H9 (cell line): ENCODE measurements around the gene KCNMA1. TPM values are rescaled to one million over a fixed set of nuclear protein-coding genes. Genes with fewer than 3 reads are reported as not detected.

ENCODE experiments used
- DNase-seq: peaks from one replicate; pipeline ENCODE4 v3.0.0-alpha.2; 2017
- H2AFZ ChIP-seq: one replicate; pipeline ENCODE4 v1.6.1; 2013; ENCODE audit warnings: mild to moderate bottlenecking, low read length, control low read depth, moderate library complexity
- H2AK5ac ChIP-seq: 2 replicates; pipeline ENCODE4 v1.6.1; 2013; ENCODE audit warnings: low read length, control low read depth, mixed read lengths; ENCODE audit not compliant: insufficient read length
- H2BK120ac ChIP-seq: one replicate; pipeline ENCODE4 v1.6.1; 2013; ENCODE audit warnings: low read depth, mild to moderate bottlenecking, low read length, control low read depth, inconsistent platforms; ENCODE audit not compliant: poor library complexity, severe bottlenecking
- H2BK12ac ChIP-seq: 2 replicates; pipeline ENCODE4 v1.6.1; 2013; ENCODE audit warnings: low read length, control low read depth, mixed read lengths, low read depth; ENCODE audit not compliant: insufficient read length
- H2BK15ac ChIP-seq: 2 replicates; pipeline ENCODE4 v1.6.1; 2013; ENCODE audit warnings: low read depth, low read length, control low read depth
- H2BK20ac ChIP-seq: one replicate; pipeline ENCODE4 v1.6.1; 2013; ENCODE audit warnings: low read depth, mild to moderate bottlenecking, low read length, control low read depth, inconsistent platforms; ENCODE audit not compliant: poor library complexity, severe bottlenecking
- H2BK5ac ChIP-seq: 2 replicates; pipeline ENCODE4 v1.6.1; 2013; ENCODE audit warnings: low read length, control low read depth, mixed read lengths; ENCODE audit not compliant: insufficient read length
- H3K14ac ChIP-seq: 2 replicates; pipeline ENCODE4 v1.6.1; 2013; ENCODE audit warnings: low read length, control low read depth; ENCODE audit not compliant: insufficient read depth
- H3K18ac ChIP-seq: 2 replicates; pipeline ENCODE4 v1.6.1; 2013; ENCODE audit warnings: low read depth, mild to moderate bottlenecking, mixed read lengths, low read length, control low read depth; ENCODE audit not compliant: insufficient read length
- H3K23ac ChIP-seq: 2 replicates; pipeline ENCODE4 v1.6.1; 2013; ENCODE audit warnings: low read length, control low read depth, mixed read lengths, low read depth; ENCODE audit not compliant: insufficient read length
- H3K23me2 ChIP-seq: 2 replicates; pipeline ENCODE4 v1.6.1; 2013; ENCODE audit warnings: low read depth, mild to moderate bottlenecking, mixed read lengths, low read length, control low read depth; ENCODE audit not compliant: insufficient read length, poor library complexity, severe bottlenecking
- H3K27ac ChIP-seq: 2 replicates; pipeline ENCODE4 v1.5.1; 2013; ENCODE audit warnings: low read length, control low read depth, mixed read lengths, low read depth; ENCODE audit not compliant: insufficient read length
- H3K27me3 ChIP-seq: 2 replicates; pipeline ENCODE4 v1.6.1; 2013; ENCODE audit warnings: low read length, control low read depth, inconsistent platforms; ENCODE audit not compliant: insufficient read depth
- H3K4ac ChIP-seq: 2 replicates; pipeline ENCODE4 v1.6.1; 2013; ENCODE audit warnings: low read depth, mild to moderate bottlenecking, control low read depth, inconsistent platforms, low read length, moderate library complexity
- H3K4me1 ChIP-seq: 2 replicates; pipeline ENCODE4 v1.6.1; 2013; ENCODE audit warnings: low read length, control low read depth, inconsistent platforms; ENCODE audit not compliant: insufficient read depth
- H3K4me2 ChIP-seq: 2 replicates; pipeline ENCODE4 v1.6.1; 2013; ENCODE audit warnings: low read length, control low read depth, mixed read lengths; ENCODE audit not compliant: insufficient read length, insufficient read depth
- H3K56ac ChIP-seq: 2 replicates; pipeline ENCODE4 v1.6.1; 2013; ENCODE audit warnings: low read depth, mild to moderate bottlenecking, mixed read lengths, low read length, control low read depth; ENCODE audit not compliant: insufficient read length
- H3K79me1 ChIP-seq: 2 replicates; pipeline ENCODE4 v1.6.1; 2013; ENCODE audit warnings: low read depth, mild to moderate bottlenecking, moderate library complexity, low read length, control low read depth, inconsistent platforms; ENCODE audit not compliant: insufficient read depth, poor library complexity, severe bottlenecking
- H3K79me2 ChIP-seq: 2 replicates; pipeline ENCODE4 v1.6.1; 2013; ENCODE audit warnings: low read length, control low read depth, inconsistent platforms; ENCODE audit not compliant: insufficient read depth
- H3K9ac ChIP-seq: 2 replicates; pipeline ENCODE4 v1.6.1; 2013; ENCODE audit warnings: low read length, control low read depth, mixed read lengths; ENCODE audit not compliant: insufficient read length; ENCODE audit errors: extremely low read depth
- H3K9me3 ChIP-seq: one replicate; pipeline ENCODE4 v1.6.1; 2013; ENCODE audit warnings: low read depth, low read length, inconsistent platforms; ENCODE audit not compliant: control insufficient read depth
- H3T11ph ChIP-seq: one replicate; pipeline ENCODE4 v1.6.1; 2013; ENCODE audit warnings: mild to moderate bottlenecking, low read length, control low read depth, inconsistent platforms
- H4K20me1 ChIP-seq: one replicate; pipeline ENCODE4 v1.6.1; 2013; ENCODE audit not compliant: control insufficient read depth, insufficient read length, insufficient read depth
- H4K5ac ChIP-seq: 2 replicates; pipeline ENCODE4 v1.6.1; 2013; ENCODE audit warnings: low read depth, mild to moderate bottlenecking, mixed read lengths, low read length, control low read depth; ENCODE audit not compliant: insufficient read length
- H4K8ac ChIP-seq: replicated peaks from 2 replicates; pipeline ENCODE4 v1.6.1; 2013; ENCODE audit warnings: low read length, control low read depth, mixed read lengths, low read depth; ENCODE audit not compliant: insufficient read length
- H4K91ac ChIP-seq: 2 replicates; pipeline ENCODE4 v1.6.1; 2013; ENCODE audit warnings: low read depth, mild to moderate bottlenecking, moderate library complexity, mixed read lengths, low read length, control low read depth; ENCODE audit not compliant: insufficient read length
- H3K27ac Mint-ChIP-seq, 3 experiments: 2 replicates in 2 of 3; 3 replicates in 1 of 3; pipeline ENCODE4 v1.8.0; 2020 to 2021; ENCODE audit warnings: mixed read lengths in 3 of 3, mild to moderate bottlenecking in 1 of 3, moderate library complexity in 1 of 3
- H3K27me3 Mint-ChIP-seq: 2 replicates; pipeline ENCODE4 v1.8.0; 2021; ENCODE audit warnings: low read depth, mild to moderate bottlenecking, moderate library complexity, mixed read lengths
- H3K36me3 Mint-ChIP-seq, 3 experiments: 2 replicates in 2 of 3; 3 replicates in 1 of 3; pipeline ENCODE4 v1.8.0; 2020 to 2021; ENCODE audit warnings: low read depth in 3 of 3, mixed read lengths in 3 of 3; ENCODE audit not compliant: insufficient read depth in 1 of 3
- H3K4me1 Mint-ChIP-seq, 2 experiments: 2 replicates each; pipeline ENCODE4 v1.8.0; 2020; ENCODE audit warnings: mixed read lengths in 2 of 2
- H3K4me3 Mint-ChIP-seq, 2 experiments: 2 replicates in 1 of 2; 3 replicates in 1 of 2; pipeline ENCODE4 v1.8.0; 2020 to 2021; ENCODE audit warnings: mild to moderate bottlenecking in 2 of 2, mixed read lengths in 2 of 2, moderate library complexity in 1 of 2
- H3K9me3 Mint-ChIP-seq, 2 experiments: 2 replicates in 1 of 2; 3 replicates in 1 of 2; pipeline ENCODE4 v1.8.0; 2020; ENCODE audit warnings: mild to moderate bottlenecking in 2 of 2, mixed read lengths in 2 of 2, moderate library complexity in 1 of 2
- WGBS: extraction: QIAGEN DNeasy Blood & Tissue Kit; methylation state at CpG from one replicate; pipeline ENCODE4 v1.1.7; 2013; ENCODE audit warnings: missing lambda C conversion rate, low lambda C conversion rate, mixed read lengths; ENCODE audit not compliant: insufficient read length; ENCODE audit errors: extremely low coverage; 5-methylcytosine and 5-hydroxymethylcytosine counted together
- total RNA-seq: library from RNA; stranded (reverse); gene quantifications from 2 replicates; pipeline ENCODE4 v1.2.1, GENCODE V29; 2021
- TF ChIP-seq, protein P1 (sequence below): fragments of 200-600 bp; sonication (generic); conservative IDR thresholded peaks from 3 replicates; pipeline ENCODE4 v1.8.0; 2021; ENCODE audit warnings: antibody characterized with exemption, mild to moderate bottlenecking

Gene KCNMA1
- total RNA-seq, 1 experiment from 2014 or later: 2.0 TPM

DNA sequence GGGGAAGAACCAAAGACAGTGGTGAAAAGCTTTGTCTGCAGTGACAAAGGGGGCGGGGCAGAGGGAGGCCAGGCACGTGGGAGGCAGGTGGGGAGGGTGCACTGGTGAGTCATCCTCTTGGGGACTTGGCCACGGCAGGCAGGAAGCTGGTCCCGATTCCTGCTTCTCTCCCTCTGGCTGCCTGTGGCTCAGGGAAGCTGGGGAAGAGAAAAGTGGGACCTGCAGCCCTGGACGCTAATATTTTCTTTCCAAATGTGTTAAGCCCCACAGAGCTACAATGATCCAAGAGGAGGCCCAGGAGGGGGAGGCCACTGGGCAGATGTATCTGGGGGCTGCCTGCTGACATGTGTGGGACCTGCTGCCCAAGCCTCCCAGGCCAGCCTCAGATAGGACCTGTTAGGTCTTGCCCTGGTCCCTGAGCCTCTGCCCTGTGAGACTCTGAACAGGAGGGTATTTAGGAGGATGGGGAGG is 231.8 kb downstream of the KCNMA1 start:
- DNase-seq: peak; percentile 93
- Histone ChIP-seq H3K9me3 (no peaks in the 10 kb centered on the region), H3K4ac (no peak overlapping the region), H2BK5ac (no peak overlapping the region), H2BK20ac (no peak overlapping the region), H3K79me2 (no peaks in the 10 kb centered on the region), H2BK12ac (no peak overlapping the region), H3K4me2 (no peak overlapping the region), H3K79me1 (no peaks in the 10 kb centered on the region), H2AK5ac (no peak overlapping the region), H3T11ph (no peak overlapping the region), H2BK15ac (no peak overlapping the region), H3K27ac (no peak overlapping the region), H3K14ac (peak overlapping the region; percentile 15; the same call in 1 of the 2 replicates), H4K20me1 (no peaks in the 10 kb centered on the region), H3K4me1 (peaks cover 2% of the 10 kb centered on the region; the same call in 1 of the 2 replicates), H2AFZ (no peak overlapping the region), H4K5ac (no peak overlapping the region), H3K56ac (no peak overlapping the region), H3K23me2 (no peaks in the 10 kb centered on the region), H3K23ac (no peak overlapping the region), H3K9ac (no peak overlapping the region), H3K18ac (peak overlapping the region; percentile 27), H2BK120ac (no peak overlapping the region), H3K27me3 (no peaks in the 10 kb centered on the region), H4K91ac (no peak overlapping the region), H4K8ac (no peak overlapping the region)
- Mint-ChIP-seq H3K9me3 (no peaks in the 10 kb centered on the region; a peak in 1 of 5 replicates), H3K27ac (peak overlapping the region in 1 of 3 experiments; percentile 52; a peak in 1 of 7 replicates), H3K36me3 (no peaks in the 10 kb centered on the region), H3K27me3 (peaks cover 1% of the 10 kb centered on the region; the same call in 1 of the 2 replicates), H3K4me1 (peaks cover 25 to 31% of the 10 kb centered on the region in 2 experiments), H3K4me3 (no peak overlapping the region)
- TF ChIP-seq, protein P1, sequence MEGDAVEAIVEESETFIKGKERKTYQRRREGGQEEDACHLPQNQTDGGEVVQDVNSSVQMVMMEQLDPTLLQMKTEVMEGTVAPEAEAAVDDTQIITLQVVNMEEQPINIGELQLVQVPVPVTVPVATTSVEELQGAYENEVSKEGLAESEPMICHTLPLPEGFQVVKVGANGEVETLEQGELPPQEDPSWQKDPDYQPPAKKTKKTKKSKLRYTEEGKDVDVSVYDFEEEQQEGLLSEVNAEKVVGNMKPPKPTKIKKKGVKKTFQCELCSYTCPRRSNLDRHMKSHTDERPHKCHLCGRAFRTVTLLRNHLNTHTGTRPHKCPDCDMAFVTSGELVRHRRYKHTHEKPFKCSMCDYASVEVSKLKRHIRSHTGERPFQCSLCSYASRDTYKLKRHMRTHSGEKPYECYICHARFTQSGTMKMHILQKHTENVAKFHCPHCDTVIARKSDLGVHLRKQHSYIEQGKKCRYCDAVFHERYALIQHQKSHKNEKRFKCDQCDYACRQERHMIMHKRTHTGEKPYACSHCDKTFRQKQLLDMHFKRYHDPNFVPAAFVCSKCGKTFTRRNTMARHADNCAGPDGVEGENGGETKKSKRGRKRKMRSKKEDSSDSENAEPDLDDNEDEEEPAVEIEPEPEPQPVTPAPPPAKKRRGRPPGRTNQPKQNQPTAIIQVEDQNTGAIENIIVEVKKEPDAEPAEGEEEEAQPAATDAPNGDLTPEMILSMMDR: no peak
- WGBS: no CpG with 5 or more reads among the region's 5 CpGs
